ENCODE data around the gene SH3RF3.

The SH3RF3 gene

DNA sequence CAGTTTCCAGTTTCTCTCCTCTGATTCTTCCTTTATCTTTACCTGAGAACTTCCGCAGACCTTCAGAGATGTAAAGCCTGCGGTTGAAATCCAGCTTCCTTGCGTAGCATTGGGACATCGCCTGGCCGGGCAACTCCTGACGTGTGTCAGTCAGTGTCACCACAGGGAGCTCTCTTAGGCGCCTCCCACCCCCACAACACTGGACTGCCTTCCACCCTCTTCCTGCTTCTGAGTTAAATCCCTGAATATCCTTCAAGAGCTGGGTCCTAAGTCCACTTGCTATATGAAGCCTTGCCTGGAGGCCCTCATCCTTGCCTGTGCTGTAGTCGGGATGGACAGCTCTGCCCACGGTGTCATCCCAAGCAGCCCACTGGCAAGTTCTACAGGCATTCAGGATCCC is 305.3 kb downstream of the SH3RF3 start:
- no peak overlapping the region for H3K4me3 ChIP-seq (ENCODE audit: low read depth, low read length)
- DNase-seq (ENCODE audit: low read depth): no peak
- TF ChIP-seq, protein P1, sequence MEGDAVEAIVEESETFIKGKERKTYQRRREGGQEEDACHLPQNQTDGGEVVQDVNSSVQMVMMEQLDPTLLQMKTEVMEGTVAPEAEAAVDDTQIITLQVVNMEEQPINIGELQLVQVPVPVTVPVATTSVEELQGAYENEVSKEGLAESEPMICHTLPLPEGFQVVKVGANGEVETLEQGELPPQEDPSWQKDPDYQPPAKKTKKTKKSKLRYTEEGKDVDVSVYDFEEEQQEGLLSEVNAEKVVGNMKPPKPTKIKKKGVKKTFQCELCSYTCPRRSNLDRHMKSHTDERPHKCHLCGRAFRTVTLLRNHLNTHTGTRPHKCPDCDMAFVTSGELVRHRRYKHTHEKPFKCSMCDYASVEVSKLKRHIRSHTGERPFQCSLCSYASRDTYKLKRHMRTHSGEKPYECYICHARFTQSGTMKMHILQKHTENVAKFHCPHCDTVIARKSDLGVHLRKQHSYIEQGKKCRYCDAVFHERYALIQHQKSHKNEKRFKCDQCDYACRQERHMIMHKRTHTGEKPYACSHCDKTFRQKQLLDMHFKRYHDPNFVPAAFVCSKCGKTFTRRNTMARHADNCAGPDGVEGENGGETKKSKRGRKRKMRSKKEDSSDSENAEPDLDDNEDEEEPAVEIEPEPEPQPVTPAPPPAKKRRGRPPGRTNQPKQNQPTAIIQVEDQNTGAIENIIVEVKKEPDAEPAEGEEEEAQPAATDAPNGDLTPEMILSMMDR (IDR thresholded peaks at IDR 0.05; ENCODE audit: control insufficient read depth, extremely low read depth, insufficient read depth): no peak

DNA sequence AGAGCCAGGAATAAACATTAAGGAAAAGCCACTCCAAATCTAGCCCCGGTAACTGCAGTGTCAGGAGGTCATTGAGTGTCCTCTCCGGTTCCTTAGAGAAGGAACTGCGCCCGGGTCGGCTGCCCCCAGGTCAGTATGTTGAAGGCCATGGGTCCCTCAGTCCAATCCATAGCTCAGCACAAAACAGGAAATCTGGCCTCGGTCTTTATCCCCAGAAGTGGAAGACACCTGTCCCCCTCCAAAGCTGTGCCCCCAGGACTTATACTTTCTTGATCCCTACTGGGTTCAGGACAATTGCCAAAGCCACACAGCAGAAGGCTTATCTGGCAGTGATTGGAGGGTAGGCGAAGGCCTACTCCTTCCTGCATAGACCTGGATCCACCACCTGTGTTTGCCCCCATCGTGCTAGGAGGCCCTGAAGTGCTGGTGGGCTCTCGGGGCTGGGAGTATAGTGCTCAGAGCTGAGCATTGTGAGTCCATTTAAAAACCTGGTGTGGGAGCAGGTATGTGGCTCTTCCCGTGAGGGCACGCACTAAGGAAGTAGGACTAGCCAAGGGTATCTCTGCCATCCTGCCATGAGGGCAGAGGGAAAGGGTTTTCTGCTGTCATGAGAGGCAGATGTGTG is 306.2 kb downstream of the SH3RF3 start:
- no peak overlapping the region for H3K4me3 ChIP-seq (ENCODE audit: low read depth, low read length)
- TF ChIP-seq, protein P1 (IDR thresholded peaks at IDR 0.05; ENCODE audit: control insufficient read depth, extremely low read depth, insufficient read depth): no peak
- no peak for DNase-seq (ENCODE audit: low read depth)

DNA sequence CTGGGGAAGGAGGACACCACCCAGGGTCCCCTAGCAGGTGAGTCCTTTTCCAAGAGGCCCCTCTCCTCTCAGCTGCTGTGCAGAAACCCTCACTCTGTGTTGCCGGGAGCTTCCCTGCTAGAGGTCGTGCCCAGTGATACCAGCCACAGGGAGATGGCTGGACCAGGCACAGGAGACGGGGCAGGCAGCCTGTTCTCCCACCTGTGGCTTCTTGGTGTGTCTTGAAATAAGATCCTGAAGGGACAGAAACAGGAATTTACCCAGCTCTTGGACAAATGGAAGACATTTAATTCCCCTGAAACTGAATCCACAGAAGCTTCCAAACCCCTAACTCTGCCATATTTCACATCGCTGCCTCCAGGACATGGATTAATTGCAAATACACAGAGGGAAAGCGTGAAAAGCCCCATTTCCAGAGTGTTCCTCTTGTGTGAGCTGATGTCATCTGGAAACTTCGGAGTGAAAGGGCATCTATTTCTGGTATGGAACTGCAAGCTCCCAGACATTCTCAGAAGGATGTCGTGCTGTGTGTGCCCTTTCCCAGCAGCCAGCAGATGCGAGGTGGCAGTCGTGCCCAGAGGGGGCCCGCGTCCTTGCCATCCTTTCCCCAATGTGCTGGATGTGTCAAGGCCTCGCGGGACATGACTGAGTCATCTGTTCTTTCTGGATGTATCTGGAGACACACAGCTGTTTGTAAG is 307.0 kb downstream of the SH3RF3 start:
- DNase-seq (ENCODE audit: low read depth): no peak
- TF ChIP-seq, protein P1 (IDR thresholded peaks at IDR 0.05; ENCODE audit: control insufficient read depth, extremely low read depth, insufficient read depth): no peak

DNA sequence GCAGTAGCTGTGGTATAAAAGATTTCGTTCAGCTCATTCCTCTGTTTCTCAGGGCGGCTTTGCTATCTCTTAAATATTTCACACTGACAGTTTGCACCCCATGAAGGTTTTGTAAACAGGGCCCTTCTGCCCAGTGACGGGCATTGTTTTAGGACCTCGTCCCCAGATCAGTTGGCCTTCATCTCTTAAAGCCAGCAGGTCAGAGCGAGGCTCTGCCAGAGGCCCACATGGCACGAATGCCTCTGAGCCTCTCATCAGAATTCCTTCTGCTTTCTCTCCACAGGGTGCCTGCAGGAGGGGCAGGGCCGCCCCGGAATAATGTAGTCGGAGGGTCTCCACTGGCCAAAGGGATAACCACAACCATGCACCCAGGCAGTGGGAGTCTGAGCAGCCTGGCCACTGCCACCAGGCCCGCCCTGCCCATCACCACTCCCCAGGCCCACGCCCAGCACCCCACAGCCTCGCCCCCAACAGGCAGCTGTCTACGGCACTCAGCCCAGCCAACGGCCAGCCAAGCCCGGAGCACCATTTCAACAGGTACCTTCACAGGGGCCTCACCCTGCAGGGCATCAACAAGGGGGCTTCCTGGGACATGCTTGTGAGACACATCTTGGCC is 307.7 kb downstream of the SH3RF3 start:
- no peak for DNase-seq (ENCODE audit: low read depth)
- TF ChIP-seq, protein P1 (IDR thresholded peaks at IDR 0.05; ENCODE audit: control insufficient read depth, extremely low read depth, insufficient read depth): no peak

More for the DNA sequence above, 307.0 kb downstream of the SH3RF3 start:
- H3K4me3 ChIP-seq (ENCODE audit: low read depth, low read length): no peak overlapping the region

DNA sequence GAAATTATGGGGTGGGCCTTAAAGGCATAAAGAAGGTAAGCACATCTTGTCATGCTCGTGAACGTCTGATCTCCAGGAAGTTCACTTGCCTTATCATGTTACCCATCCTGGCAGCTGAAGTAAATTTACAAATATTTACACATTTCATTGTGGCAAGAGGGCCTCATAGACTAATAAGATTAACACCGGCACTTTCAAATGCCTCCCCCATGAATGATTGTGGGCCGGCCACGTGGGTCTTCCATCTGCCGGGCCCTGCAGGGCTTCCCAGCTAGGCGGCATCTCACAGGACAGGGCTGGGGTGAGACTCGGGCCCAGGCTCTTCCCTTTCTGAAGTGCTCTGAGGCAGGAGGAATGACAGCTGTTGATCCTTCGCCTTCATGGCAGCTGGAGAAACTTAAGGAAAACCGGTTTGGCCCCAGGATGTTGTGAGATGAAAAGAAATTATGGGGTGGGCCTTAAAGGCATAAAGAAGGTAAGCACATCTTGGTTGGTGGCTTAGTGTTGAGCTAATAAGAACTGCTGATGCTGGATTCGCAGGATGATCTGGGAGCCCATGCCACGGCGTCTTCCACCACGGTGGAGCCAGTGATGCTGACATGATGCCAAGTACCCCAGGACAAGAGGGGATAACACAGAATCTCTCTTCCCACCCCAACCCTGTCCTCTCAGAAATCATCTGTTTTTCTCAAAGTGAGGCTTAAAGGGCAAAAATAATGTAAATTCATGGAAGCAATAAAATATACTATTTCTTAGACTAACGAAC is 308.5 kb downstream of the SH3RF3 start:
- DNase-seq (ENCODE audit: low read depth): peak; percentile 59
- TF ChIP-seq, protein P1 (IDR thresholded peaks at IDR 0.05; ENCODE audit: control insufficient read depth, extremely low read depth, insufficient read depth): no peak
- no peak overlapping the region for H3K4me3 ChIP-seq (ENCODE audit: low read depth, low read length)

More for the DNA sequence above, 307.7 kb downstream of the SH3RF3 start:
- no peak overlapping the region for H3K4me3 ChIP-seq (ENCODE audit: low read depth, low read length)

DNA sequence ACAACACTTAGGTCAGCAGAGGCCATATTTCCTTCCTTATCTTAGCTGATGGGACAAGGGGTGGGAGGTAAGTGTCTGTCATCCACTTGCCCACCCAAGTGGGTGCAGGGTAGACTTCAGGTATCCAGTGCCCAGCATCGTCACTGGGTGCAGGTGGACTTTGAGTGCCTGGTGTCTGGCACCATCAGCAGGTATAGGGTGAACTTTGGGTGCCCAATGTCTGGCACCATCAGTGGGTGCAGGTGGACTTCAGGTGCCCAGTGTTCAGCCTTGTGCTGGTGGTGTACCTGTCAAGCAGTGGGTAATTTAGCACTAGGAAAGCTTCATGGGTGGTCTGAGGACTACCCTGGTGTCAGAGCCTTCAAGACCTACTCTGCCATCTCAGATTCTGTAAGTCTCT is 309.1 kb downstream of the SH3RF3 start:
- no peak overlapping the region for H3K4me3 ChIP-seq (ENCODE audit: low read depth, low read length)
- TF ChIP-seq, protein P1 (IDR thresholded peaks at IDR 0.05; ENCODE audit: control insufficient read depth, extremely low read depth, insufficient read depth): no peak
- DNase-seq (ENCODE audit: low read depth): no peak
